HG03108 (cell line): ENCODE results near the gene SPACA5.
"Not testable (repeated sequence)": the region's sequence is repeated elsewhere in the genome, so short reads cannot be mapped to it uniquely, and the experiment has no call there.

ENCODE experiments used
- ATAC-seq: cut with Tn5 transposase; IDR thresholded peaks from one replicate; pipeline ENCODE4 v1.9.1; 2021; ENCODE audit warnings: moderate library complexity; ENCODE audit not compliant: unreplicated experiment

The SPACA5 gene

DNA sequence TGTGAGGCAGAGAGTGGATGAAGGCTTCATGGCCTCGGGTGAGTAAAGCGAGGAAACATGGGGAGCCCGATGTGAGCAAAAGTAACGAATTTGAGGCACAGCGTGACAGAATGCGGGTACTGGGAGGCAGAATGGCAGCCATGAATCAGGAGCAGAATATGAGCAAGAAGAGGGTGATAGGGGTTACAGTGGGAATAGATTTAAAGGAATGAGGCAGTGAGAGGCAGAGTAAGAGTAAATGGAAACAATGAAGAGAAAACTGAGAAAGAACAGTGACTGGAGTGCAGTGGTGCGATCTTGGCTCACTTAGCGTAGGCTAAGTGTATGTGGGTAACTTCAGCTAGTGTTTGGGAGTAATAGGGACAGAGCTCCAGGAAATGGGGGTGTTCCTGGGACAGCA is at the start of gene SPACA5:
TSS of gene SPACA5 (plus strand) at position 301 of the 400 bp plus-strand sequence. CDS start 815 bp downstream, outside the sequence.
- ATAC-seq: not testable (repeated sequence)

DNA sequence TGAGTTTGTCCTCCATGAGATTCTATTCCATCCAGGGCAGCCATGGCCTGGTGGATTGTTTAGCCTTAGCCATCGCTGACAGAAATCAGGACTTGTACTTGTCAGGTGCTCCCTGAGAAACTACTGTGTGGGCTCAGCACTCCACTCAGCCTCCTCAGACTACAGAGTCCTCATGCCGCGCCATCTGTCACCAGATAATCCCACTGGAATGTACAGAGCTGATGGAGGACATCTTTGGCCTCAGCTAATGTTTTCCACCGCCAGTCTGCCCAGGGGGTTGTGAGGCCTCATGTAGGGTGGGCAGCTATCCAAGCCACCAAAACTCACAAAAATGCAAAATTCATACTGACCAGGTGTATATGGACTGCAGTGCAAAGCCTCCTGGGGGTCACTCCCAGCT is 48.6 kb upstream of the SPACA5 start:
- not testable (repeated sequence) for ATAC-seq

DNA sequence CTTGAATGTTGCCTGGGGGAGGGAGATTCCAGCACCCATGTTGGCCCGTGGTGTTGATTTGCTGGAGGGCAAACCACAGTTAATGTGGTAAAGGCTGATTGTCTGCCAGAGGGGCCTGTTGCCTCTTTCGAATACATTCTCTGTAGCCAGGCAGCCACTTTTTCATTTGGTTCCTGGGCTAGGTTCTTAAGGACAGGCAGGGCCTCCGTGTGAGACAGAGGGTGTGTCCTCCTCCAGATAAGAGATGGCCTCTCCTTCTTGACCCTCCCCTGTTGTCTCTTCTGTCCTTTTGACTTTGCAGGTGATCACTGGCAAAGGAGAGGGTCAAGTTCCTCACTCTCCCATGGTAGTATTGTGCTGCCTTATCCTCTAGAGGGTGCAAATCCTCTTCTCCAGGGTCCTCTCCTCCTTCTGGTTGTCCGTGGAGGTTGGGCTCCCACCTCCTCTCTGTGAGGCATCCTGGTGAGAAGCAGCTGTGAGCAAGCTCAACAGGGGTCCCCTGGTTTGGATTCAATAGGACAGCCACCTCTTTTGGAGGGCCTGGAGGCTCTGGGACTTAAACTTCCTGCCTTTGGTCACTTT is 47.9 kb upstream of the SPACA5 start:
- ATAC-seq: no peak

DNA sequence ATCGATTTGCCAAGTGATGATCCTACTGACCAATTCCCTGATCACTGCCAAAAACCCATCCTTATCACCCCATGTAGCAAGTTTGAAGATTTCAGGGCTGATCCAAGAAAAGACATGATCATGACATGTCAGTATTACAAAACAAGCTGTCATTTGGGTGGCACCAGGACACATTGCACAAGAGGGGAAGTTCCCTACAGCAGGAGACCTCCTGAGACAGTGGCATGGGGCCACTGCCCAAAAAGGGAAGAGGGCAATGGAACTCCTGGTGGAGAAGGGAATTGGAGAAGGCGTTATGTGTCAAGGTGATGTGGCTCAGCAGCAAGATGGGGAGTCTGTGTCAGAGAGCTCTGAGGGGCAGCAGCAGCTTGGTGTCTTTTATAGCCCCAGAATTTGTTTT is 46.4 kb upstream of the SPACA5 start:
- ATAC-seq: no peak

DNA sequence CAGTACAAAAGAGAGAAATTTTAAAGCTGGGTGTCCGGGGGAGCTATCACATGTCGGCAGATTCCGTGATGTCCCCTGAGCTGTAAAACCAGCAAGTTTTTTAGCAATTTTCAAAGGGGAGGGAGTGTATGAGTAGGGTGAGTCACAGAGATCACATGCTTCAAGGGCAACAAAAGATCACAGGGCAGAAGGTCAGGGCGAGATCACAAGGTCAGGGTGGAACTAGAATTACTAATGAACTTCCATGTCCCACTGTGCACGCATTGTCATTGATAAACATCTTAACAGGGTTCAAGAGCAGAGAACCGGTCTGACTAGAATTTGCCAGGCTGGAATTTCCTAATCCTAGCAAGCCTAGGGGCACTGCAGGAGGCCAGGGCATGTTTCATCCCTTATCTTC is 45.0 kb upstream of the SPACA5 start:
- not testable (repeated sequence) for ATAC-seq

GRCh38 chrX:47965526-47965925 is 41.3 kb upstream of the SPACA5 start:
- ATAC-seq: not testable (repeated sequence)

- ATAC-seq: no peak
These were observed 33.6 kb upstream of the SPACA5 start for GRCh38 chrX:47973235-47973634.

DNA sequence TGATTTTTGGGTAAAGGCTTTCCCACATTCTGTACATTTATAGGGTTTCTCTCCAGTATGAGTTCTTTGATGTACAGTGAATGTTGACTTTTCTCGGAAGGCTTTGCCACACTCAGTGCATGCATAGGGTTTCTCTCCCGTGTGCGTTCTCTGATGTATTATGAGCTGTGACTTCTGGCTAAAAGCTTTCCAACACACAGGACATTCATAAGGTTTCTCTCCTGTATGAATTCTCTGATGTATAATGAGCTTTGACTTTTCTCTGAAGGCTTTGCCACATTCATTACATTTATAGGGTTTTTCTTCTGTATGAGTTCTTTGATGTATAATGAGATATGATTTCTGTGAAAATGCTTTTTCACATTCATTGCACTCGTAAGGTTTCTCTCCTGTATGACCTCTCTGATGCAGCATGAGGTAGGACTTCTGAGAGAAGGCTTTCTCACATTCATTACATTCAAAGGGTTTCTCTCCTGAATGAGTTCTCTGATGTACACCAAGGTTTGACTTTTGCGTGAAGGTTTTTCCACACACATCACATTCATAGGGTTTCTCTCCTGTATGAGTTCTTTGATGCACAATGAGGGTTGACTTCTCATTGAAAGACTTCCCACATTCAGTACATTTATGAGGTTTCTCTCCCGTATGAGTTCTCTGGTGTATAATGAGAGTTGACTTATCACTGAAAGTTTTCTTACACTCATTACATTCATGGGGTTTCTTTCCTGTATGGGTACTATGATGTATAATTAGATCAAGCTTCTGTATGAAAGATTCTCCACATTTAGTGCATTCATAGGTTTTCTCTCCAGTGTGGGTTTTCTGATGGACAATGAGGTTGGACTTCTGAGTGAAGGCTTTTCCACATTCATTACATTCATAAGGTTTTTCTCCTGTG is 30.3 kb upstream of the SPACA5 start:
- ATAC-seq: no peak

- ATAC-seq: no peak
These were observed 15.3 kb upstream of the SPACA5 start for GRCh38 chrX:47991263-47992094.

DNA sequence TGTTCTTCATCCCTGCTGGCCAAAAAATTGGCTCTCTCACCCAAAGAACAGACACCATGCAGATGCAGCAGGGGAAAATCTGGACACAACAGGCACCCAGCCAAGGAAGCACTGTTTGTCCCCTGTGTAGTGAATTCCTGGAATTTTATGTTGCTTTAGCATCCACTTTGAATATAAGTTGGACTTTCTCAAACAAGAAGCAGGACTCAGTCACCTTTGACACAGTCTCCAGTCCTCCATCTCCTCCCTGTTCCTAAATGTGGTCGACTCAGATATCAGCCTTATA is 14.8 kb upstream of the SPACA5 start:
- no peak for ATAC-seq

DNA sequence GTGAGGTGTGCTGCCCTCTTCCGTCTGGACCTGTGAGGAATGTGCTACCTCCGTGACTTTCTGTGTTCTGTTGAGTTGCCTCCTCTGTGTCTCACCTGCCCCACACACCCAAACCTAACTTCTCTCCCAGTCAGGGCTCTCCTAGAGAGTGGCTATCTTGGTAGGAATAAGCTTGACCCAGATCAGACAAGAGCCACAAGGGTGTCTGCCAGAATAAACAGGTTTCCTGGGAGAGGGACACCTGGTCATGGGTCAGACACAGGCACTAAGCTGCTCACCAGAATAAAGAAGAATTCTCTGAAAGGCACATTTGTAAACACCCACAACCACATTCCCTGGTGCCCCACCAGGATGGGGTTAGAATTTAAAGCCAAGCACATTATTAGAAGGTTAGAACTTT is 14.1 kb upstream of the SPACA5 start:
- ATAC-seq: no peak

DNA sequence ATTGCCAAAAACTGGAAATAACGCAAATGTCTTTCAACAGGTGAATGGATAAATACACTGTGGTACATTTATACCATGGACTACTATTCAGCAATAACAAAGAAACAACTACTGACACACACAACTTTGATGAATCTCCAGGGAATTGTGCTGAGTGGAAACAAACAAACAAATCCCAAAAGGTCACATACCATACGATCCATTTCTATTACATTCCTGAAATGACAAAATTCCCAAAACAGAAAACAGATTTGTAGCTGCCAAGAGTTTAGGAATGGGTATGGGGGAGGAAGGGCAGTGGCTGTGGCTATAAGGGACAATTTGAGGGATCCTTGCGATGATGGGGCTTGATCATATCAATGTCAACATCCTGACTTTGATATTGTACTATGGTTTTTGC is 5.5 kb upstream of the SPACA5 start:
- no peak for ATAC-seq

- ATAC-seq: no peak
These were observed 4.5 kb upstream of the SPACA5 start for GRCh38 chrX:48002319-48002718.

DNA sequence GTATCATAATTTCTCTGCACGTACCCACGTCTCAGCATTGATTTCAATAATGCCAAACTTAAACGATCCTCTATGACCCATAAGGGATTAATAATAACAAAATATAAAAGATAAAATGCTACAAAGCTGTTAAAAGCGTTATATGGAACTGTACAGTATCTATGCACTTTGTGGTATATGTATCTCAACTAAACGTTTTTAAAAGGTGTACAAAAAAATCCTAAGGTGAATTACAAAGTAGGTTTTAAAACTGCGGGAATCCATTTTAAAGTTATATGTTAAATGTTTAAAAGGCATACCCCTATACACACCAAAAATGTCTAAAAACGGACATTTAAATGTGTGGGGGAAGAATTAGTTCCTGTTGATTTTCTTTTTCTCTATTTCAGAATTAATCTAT is 3.9 kb upstream of the SPACA5 start:
- no peak for ATAC-seq

DNA sequence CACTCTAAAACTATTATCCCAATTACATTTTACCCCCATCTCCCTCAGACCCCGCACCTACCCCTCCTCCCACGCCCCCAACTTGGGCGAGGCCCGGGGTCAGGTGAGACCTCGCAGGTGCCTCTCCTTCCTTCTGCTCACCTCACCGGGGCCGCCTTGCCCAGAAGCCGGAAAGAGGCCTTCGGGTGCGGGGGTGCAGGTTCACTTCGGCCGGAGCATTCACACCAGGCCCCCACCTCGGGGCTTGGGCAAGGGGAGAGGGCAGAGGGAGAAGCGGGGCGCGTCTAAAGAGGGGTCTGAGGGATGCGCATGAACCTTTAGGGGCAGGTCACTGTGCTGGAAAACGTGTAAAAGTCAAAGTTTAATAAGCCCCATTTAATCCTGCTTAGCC is 3.4 kb upstream of the SPACA5 start:
- ATAC-seq: no peak

DNA sequence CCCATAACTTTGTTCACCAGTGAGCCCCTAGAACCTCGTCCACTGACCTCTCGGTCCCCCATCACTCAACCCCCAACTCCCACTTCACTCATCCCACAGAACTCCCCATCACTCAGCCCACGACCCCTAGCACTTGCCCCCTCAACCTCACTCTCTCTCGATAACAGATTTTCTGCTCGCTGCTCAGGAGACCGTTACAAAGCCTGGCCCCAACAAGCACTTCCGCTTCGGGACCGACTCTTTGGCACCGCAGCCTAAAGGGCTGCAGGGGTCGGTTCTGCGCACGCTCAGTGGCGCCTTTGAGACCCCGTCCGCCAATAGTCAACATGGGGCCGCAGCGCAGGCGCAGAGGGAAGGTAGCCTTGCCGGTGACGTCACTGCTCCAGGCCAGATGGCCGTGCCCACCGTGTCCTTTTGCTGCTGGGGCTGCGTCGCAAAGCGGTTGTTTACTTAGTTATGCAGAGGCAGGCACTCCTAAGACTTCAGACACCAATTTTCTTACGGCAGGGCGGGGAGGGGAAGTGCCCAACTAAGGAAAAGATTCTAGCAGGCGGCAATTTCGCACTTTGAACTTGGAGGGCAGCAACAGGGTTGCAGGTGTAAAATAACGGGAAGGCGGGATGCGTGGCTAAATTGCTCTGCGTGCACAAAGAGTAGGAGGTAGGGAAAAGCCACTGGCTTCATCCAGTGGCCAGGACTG is 2.9 kb upstream of the SPACA5 start, which contains the start of gene ZNF182:
TSS of gene ZNF182 (minus strand) at position 232 of the 700 bp plus-strand sequence. CDS start 1,380 bp downstream, outside the sequence.
- peak; percentile 95 for ATAC-seq

GRCh38 chrX:48009445-48009960 is 2.7 kb downstream of the SPACA5 start:
- ATAC-seq: not testable (repeated sequence)

DNA sequence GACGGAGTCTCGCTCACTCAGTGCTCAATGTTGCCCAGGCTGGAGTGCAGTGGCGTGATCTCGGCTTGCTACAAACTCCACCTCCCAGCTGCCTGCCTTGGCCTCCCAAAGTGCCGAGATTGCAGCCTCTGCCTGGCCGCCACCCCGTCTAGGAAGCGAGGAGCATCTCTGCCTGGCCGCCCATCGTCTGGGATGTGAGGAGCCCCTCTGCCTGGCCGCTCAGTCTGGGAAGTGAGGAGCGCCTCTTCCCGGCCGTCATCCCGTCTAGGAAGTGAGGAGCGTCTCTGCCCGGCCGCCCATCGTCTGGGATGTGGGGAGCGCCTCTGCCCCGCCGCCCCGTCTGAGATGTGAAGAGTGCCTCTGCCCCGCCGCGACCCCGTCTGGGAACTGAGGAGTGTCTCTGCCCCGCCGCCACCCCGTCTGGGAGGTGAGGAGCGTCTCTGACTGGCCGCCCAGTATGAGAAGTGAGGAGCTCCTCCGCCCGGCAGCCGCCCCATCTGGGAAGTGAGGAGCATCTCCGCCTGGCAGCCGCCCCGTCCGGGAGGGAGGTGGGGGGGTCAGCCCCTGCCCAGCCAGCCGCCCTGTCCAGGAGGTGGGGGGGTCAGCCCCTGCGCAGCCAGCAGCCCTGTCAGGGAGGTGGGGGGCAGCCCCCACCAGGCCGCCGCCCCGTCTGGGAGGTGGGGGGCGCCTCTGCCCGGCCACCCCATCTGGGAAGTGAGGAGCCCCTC is 10.0 kb downstream of the SPACA5 start:
- not testable (repeated sequence) for ATAC-seq

GRCh38 chrX:48019892-48020291 is 13.1 kb downstream of the SPACA5 start:
- ATAC-seq: not testable (repeated sequence)

DNA sequence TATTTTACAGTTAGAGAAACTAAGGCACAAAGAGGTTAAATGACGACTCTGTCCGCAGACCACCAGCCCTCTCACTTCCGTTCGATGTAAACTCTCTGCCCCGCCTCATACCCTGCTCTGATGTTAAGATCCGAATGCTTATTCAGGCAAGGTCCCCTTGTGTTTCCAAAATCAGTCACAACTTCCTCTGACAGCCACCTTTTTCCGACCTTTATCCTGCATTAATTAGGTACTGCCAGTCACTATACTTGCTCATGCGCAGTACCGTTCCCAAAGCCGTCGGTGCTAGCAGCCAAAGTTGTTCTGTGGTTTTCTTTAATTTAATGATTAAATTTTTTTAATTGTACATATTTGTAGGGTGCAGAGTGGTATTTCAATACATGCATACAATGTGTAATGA is 13.7 kb downstream of the SPACA5 start:
- ATAC-seq: not testable (repeated sequence)
